HG02885 (cell line): ENCODE results near the gene NAV2.

Source experiments
- ATAC-seq: cut with Tn5 transposase; IDR thresholded peaks from one replicate; pipeline ENCODE4 v1.9.1; 2021; ENCODE audit warnings: mild to moderate bottlenecking; ENCODE audit not compliant: unreplicated experiment, poor library complexity

Gene NAV2

DNA sequence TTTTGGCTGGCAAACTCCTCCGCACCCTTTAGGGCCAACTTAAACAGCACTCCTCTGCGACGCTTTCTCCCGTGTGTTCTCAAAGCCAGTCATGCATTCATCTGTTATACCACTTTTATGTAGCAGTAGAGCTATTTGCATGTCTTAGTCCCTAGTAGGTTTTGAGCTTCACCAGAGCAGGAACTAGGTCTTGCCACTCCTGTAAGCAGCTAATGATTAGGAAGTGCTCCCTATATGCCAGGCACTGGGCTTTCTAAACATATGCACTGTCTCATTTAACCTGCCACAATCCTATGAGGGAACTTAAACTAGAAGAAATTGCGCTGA is 266.8 kb downstream of the NAV2 start:
- peak; percentile 84 for ATAC-seq

DNA sequence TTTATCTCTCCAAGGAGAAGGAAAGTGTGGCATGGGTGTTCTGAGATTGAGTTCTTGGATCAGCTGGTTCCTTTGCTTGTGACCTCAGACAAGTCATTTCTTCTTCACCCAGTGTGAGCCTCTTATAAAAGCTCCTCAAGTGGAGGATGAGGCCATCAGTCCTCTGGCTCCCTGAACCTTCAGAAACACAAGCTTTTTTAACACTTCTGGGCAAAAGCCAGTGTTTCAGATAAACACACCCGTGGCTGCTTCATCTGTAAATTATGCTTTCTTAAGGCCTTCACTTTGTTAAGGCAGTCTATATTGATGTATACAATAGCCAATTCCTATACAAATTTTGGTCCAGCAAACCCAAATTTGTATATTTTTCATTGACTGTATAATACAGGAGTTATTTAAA is 267.8 kb downstream of the NAV2 start:
- ATAC-seq: no peak

DNA sequence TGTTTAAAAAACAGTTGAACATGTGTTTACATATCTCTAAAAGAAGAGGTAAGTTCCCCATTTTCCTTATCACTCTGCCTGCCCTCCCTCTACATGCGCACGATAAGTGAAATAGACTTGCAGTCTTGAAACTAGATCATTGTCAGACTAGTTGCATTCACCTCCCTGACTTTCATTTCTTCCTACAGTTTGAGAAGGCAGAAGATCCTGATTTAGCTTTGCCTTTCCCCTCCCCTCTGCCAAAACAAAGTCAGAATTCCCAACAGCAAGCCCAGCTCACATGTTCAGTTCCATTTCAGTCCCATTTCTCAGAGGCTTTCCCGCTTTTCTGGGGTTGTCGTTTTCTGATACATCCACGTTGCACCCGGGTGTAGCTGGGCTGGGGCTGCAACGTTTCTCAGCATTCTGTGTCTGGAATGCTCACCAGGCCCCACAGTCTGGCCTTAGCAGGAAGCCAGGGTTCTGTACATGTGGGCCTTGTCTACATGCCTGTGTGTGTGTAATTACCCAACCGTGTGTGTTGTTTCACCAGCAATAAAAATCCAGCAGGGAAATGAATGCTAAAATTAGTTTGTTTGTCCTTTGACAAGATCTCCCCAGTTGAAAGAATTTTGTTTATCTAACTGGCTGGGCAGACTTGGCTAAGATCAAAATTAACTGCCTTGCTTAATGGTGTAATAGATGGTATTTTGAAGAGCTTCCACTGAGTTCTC is 268.5 kb downstream of the NAV2 start:
- no peak for ATAC-seq

DNA sequence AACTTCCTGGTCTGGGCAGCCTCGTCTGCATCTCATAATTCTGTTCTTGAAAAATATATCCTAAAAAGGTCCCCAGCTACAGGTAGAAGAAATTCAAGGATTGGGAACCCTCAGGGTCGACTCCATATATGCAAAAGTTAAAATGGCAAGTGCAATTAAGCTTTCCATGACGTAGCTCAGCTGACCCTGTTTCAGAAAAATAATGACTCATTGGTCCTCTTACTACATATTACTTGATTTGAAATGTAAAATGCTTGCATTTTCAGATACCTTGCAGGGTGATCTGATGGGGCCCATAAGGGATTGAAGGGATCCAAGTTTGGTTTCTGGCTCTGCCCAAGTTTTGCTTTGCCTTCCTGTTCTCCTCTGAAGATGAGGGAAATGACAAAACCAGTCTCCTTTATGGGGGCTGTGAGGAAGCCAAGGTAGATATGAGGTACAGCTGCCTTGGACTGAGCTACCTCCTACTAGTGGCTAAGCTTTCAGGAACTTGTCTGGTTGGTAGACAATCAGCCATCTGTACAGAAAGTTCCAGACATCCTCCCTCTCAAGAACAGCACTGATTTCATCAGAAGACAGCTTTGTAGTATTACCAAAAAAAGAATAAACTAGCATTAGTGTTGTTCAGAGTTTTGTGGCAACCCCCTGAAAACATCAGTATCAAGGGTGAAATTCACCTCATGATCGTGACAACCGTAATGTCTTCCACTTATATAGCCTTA is 270.3 kb downstream of the NAV2 start:
- no peak for ATAC-seq

DNA sequence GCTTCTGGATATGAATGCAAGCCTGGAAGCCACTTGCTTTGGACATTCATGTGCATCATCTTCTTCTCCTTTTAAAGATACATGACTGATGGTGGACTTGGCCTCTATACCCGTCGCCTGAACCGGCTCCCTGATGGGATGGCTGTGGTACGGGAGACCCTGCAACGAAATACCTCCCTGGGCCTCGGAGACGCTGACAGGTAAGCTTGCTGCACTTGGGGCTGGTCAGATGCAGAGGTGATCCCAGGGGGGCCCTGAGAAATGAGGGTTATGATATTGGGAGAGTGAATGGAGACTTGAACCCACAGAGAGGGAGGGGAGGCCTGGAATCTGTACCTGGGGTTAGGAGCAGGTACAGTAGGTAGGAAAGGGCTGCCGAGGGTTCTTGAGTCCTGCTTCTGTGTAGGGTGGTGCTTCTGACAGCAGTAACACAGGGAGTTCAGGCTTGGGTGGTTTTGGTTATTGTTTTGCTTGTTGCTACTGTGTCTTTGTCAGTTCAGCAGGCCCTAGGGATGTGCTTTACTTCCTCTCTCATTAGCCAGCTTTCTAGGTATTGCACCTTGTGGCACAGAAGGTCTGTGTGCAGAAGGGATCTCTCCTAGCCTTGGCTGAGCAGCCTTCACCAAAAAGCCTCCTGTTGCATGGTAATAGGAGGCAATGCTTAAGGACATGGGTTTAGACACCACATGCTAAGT is 271.6 kb downstream of the NAV2 start:
- no peak for ATAC-seq

DNA sequence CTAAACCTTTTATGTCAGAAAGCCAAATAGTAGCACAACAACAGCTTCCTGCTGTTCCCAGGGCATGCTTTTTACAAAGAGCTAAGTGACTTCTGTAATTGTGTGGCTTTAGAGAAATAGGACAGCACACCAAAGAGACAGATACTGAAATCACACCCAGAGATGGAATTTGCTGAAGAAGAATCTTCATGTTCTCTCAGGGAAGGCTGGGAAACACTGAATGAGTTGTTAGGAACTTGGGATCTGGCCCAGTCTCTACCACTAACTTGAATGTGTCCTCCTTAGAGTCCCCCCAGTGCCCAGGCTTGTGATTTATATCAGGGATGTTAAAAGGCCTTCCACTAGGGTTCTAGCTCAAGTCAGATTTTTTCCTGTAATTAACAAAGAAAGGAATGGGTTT is 272.5 kb downstream of the NAV2 start:
- ATAC-seq: no peak

DNA sequence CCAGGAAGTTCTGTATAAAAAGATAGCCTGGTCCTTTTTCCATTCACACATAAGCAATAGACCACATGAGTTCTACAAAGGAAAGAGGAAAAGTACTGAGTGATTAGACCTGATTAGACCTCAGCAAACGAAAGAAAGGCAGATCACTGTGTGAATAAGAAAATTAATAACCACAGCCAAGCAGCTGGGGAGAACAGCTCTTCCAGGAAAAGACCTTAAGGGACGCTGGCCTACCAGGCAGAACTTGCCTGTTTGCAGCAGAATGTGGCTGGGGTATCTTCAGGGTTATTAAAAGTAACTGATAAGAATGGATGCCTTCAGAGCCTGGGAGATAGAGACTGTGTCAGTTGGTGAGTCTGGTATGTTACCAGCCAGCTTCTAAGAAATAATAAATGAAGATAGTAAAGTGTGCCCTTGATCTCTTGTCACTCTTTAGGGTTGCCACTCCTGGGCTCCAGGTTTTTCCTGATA is 274.7 kb downstream of the NAV2 start:
- ATAC-seq: no peak

DNA sequence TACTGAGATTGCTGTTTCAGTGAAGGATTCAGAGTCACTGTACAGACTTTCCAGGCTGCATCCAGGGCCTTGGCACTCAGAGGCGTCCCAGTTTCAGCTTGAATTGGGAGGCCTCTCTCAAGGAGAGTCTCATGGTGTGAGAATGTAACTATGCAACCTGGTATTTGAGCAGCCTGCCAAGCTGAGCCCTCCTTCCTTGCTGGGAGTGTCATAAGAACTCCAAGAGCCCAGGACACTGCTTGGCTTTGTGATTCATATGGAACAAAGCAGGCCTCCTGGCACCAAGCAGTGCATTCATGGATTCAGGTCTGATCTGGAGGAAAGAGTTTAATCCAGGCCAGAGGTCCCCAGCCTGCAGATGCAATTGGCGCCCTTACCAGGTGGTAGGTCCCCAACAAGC is 276.0 kb downstream of the NAV2 start:
- no peak for ATAC-seq

DNA sequence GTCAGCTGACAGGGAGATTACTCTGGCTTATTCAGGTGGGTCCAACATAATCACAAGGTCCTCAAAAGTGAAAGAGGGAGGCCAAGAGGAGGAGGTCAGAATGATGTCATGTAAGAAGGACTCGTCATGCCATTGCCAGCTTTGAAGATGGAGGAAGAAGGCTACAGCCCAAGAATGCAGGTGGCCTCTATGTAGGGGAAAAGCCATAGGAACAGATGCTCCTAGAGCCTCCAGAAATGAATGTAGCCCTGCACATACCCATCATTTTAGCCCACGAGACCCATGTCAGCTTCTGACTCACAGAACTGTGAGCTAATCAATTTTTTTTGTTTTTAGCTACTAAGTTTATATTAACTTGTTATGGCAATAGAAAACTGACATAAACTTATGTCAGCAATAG is 276.6 kb downstream of the NAV2 start:
- no peak for ATAC-seq

DNA sequence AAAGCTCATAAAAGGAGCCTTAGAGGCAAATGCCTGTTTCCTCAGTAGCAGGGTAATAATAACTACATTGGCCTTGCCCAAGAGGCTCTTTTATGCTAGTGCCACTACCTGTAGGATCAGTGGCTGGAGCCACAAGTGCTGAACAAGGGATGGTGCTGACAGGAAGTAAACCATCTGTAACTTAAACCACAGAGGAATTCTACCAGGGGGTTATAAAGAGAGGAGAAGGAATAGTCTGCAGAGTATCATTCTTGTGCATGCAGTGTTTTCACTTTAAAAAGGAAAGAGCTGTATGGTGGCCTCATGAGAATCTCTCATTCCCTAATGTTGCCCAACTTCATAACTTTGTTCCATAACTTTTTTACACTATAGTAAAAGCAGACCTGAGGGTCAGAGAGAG is 279.5 kb downstream of the NAV2 start:
- ATAC-seq: no peak

DNA sequence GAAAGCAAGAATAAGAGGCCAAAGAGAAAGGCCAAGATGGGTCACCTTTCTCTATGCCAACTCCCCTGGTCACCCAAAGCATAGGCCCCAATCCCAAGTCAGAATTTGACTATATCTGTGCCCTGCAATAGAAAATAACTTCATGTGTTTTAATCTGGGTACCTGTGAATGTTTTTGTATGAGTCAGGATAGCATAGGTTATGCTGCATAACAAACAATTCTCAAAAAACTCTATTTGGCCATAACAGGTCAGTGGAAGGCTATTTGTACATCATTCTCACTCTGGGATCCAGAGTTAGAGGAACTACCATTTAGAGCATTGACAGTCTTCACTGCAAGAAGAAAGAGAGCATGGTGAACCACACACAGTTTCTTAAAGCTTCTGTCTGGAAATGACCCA is 280.4 kb downstream of the NAV2 start:
- ATAC-seq: no peak

DNA sequence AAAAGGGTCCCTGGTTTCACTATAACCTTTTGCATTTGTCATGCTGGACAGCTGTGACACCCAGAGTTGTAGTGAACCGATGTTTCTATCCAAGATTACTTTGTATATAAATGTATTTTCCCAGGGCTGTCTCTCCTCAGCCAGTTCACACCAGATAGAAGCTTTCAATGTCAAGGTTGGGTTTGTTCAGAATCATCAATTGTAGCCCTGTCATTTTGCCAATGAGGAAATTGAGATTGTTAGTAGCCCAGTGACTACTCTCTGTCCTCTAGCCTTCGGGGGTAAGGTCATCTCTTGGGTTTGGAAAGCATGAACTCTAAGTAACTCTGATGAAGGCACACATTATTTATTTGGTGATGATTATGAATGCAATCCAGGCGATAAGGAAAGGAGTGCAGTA is 282.0 kb downstream of the NAV2 start:
- ATAC-seq: no peak

DNA sequence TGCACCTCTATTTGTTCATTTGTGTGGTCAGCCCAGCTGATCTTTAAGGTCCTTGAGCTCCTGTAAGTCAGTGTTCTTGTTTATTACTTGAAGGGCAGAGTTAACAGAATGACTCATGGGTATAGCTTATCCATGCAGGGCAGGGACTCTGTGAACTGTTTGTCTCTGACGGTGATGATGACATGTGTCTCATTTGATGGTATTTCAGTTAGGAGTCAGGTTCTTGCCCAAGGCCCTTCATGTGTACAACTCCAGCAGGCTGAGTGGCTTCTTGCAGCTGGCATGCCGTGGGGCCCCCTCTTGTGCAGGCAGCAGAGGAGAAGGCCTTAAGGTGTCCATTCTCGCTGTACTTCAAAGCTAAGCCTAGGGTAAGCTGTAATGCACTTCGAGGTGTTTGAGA is 282.5 kb downstream of the NAV2 start:
- ATAC-seq: no peak

DNA sequence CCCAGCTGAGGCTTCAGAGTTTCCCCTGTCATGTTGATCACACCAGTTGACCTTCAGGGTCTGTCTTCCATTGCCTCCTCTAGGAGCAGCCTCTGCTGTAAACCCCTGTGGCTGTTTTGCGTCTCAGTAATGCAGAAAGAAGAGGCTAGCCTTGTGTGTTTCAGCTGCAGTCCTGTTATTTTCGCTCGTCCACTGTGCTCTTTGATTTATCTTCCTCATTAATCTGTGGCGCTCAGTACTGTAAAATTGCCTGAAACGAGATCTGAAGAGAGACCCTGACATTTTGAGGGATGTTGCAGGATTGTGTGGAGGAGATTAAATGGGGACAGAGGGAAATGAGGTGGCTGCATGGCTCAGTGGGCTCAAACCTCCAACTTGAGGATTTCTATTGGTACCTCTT is 283.9 kb downstream of the NAV2 start:
- no peak for ATAC-seq

DNA sequence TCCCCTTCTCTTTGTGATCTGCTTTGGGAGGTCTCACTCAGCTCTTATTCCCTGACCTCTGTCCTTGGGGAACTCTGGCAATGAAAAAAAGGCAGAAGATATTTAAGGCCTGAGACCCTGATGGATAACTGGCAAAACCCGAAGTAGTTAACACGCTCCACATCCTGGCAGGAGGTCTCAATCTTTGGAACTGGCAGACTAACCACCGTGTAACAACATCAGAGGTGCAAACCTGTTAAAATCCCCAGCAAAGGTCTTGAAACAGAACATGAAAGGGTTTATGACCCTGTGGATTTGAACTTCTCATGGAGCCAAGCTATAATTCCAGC is 287.3 kb downstream of the NAV2 start:
- no peak for ATAC-seq

DNA sequence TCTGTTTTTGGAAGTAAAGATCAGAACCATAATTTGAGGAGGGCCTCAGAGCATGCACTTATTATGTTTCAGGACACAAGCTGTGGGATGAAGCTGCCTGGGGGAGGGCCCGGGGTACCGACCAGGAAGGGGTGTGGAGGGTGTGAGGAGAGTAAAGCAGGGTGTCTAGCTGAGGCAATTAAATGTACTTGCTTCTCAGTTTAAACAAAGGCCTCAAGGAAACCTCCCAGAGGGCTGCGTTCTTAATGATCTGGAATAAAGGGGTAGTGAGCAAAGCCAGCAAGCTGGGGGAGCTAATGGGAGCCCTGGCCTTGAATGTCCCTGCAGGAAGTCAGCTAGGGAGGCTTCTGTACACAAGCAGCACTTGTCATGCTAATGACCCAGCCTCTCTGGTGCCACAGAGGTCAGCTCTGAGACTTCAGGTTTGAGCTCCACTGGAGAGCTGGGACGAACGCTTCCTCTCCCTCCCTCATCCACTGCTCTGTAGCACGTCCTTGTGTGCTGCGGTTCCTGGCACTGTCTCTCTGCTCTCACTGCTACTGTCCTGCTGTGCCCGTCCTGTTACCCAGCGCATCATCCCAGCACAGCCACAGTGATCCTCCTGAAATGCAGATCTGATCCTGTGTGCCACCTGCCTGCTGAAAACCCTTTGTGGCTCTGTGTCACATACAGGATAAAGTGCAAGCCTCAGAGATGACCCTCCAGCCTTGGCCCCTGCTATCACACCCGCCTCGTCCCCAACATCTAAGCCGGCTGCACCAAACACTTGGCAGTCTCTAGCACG is 287.9 kb downstream of the NAV2 start:
- ATAC-seq: no peak

DNA sequence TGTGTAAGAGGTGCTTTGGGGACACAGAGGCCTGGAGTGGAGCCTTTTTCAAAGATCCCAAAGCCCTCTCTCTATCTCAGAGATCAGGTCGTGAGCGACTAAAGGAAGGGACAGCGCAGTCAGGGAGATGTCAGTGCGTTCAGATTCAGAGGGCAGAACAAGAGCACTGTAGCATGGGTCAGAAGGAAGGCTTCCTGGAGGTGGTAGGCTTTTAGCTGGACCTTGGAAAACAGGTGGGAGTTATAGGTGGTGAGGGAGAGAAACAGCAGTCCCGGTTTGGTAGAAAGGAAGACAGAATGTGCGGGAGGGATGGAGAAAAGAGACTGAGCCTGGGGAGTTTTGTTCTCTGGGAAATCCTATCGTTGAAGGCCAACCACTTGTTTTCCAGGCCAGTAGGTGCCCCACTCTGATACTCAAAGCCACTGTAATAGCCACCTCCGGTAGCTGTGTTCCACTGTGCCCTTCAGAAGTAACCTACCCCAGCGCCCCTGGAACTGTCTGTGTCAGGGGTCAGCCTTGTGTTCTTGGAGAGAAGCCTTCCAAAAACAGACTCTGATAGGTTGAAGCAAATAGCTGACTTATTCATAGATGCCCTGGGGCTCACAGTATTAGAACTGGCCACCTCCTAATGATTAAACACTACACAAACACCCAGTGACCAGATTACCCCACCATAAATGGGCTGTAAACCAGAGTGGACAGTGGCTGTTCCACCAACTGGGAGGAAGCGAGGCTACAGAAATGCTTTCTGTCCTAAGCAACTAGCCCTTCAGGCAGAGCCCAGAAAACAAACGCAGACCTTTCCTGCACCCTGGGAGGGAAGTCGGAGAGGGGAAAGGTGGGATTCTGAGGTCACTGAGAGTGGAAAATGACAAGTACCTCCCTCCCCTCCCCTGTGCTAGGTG is 289.9 kb downstream of the NAV2 start:
- no peak for ATAC-seq

DNA sequence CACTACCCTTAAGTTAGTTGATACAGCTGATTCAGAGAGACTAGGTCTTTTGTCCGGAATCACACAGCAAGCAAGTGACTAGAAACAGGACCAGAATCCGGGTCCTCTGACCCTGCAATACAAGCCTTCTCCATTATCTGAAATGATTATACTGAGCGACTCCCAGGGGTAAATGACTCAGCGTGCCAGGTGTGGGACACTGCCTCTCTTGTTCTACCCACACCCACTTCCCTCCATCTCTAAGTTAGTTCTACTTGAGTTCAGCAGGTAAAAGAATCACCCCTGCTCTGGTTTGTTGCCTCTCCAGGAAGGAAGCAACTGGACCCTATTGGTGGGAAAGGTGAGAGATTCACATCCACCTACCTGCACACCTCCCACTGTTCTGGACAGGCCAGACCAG is 290.7 kb downstream of the NAV2 start:
- no peak for ATAC-seq

DNA sequence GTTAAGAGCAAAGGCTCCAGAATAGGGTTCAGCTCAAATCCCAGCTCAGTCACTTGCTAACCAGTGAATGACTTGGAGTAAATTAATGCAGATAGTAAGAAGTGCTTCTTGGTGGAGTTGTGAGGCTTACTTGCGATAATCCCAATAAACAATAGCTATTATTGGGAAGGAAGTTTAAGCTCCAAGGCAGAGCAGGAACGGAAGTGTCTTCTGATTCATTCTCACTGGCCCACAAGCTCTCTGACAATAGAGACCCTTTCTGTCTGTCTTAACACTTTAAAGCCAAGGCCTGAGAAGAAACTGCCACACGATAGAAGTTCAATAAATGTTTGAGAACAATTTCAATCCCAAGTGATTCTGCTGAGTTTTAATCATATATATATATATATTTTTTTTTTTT is 292.2 kb downstream of the NAV2 start:
- ATAC-seq: no peak

DNA sequence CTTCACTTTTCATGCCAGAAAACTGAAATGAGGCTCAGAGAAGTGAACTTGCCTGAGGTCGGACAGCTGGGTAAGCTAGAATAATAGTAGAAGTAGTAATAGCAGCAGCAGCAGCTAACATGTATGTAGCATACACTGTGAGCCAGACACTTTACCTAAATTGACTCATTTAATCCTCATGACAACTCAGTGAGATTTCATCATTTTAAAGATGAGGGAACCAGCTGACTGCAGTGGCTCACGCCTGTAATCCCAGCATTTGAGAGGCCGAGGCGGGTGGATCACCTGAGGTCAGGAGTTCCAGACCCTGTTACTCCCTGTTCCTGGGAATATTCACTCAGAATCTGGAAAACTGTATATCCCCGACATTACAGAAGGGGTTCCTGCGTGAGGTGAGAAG is 293.1 kb downstream of the NAV2 start:
- ATAC-seq: no peak
